Endothelial cell of umbilical vein (primary cell): ENCODE measurements around the gene GPANK1. TPM values are rescaled to one million over a fixed set of nuclear protein-coding genes. Genes with fewer than 3 reads are reported as not detected.

Experiments
- BruUV-seq: library from RNA; stranded (reverse); fragments of 400-500 nt; replicated peaks from 2 replicates; lab custom pipeline; 2021; lab: Mats Ljungman, UMichigan
- CTCF ChIA-PET: fragments of 300-600, 350-600 bp; sonication (Branson Sonifier 250); formaldehyde crosslinking; loops from one replicate; lab custom pipeline; 2021; ENCODE audit warnings: antibody characterized with exemption, inconsistent platforms; lab: Charles Lee
- POLR2A ChIA-PET: fragments of 300-600, 350-600 bp; sonication (Branson Sonifier 250); formaldehyde crosslinking; loops from one replicate; lab custom pipeline; 2021; ENCODE audit warnings: antibody characterized with exemption, inconsistent platforms; lab: Charles Lee
- DNase-seq: peaks from one replicate; pipeline ENCODE4 v3.0.0-alpha.2; 2011; ENCODE audit warnings: low read depth, low spot score
- FAIRE-seq: peaks from 2 replicates; lab custom pipeline; 2011; peaks lifted over from hg19 to GRCh38; lab: Jason Lieb, UNC
- H2AFZ ChIP-seq: 2 replicates; pipeline ENCODE4 v1.6.0; 2012; ENCODE audit warnings: low read depth, low read length, control low read depth, inconsistent platforms
- H3K27ac ChIP-seq: 2 replicates; pipeline ENCODE4 v1.5.1; 2011; ENCODE audit warnings: low read depth, mild to moderate bottlenecking, control low read depth, low read length, moderate library complexity; ENCODE audit not compliant: insufficient read depth
- H3K27me3 ChIP-seq, 2 experiments: 2 replicates each; pipeline versions ENCODE4 v1.6.0 to v1.6.1; 2011; ENCODE audit warnings: low read length in 2 of 2, mixed read lengths in 1 of 2; ENCODE audit not compliant: control insufficient read depth in 2 of 2, insufficient read depth in 2 of 2
- H3K36me3 ChIP-seq, 2 experiments: 2 replicates in 1 of 2; 3 replicates in 1 of 2; pipeline ENCODE4 v1.5.1; 2011; ENCODE audit warnings: low read length in 2 of 2, mild to moderate bottlenecking in 1 of 2, moderate library complexity in 1 of 2; ENCODE audit not compliant: control insufficient read depth in 2 of 2, insufficient read depth in 2 of 2; ENCODE audit errors: extremely low read depth in 1 of 2
- H3K4me1 ChIP-seq: 3 replicates; pipeline ENCODE4 v1.5.1; 2011; ENCODE audit warnings: mild to moderate bottlenecking, low read length; ENCODE audit not compliant: control insufficient read depth, insufficient read depth; ENCODE audit errors: extremely low read depth
- H3K4me2 ChIP-seq: 2 replicates; pipeline ENCODE4 v1.6.1; 2011; ENCODE audit warnings: low read length, control low read depth, mixed read lengths; ENCODE audit not compliant: insufficient read depth
- H3K4me3 ChIP-seq, 3 experiments: fragments of 200-600 bp in 1 of 3; sonication (generic), shearing (Covaris generic) in 1 of 3; replicated peaks in 1 of 3; 2 replicates each; pipeline ENCODE4 v1.5.1; 2011 to 2016; ENCODE audit warnings: control low read depth in 3 of 3, low read length in 3 of 3, mild to moderate bottlenecking in 2 of 3, inconsistent platforms in 1 of 3, low read depth in 1 of 3, moderate library complexity in 1 of 3; ENCODE audit not compliant: insufficient read depth in 1 of 3
- H3K79me2 ChIP-seq: 2 replicates; pipeline ENCODE4 v1.6.0; 2012; ENCODE audit warnings: low read length, inconsistent platforms; ENCODE audit not compliant: control insufficient read depth, insufficient read depth
- H3K9ac ChIP-seq: replicated peaks from 2 replicates; pipeline ENCODE3; 2011; ENCODE audit warnings: low read length, control low read depth; ENCODE audit not compliant: insufficient read depth; ENCODE audit errors: extremely low read depth
- H3K9me1 ChIP-seq: replicated peaks from 3 replicates; pipeline ENCODE4 v1.6.0; 2011; ENCODE audit warnings: mild to moderate bottlenecking, low read length; ENCODE audit not compliant: control insufficient read depth, insufficient read depth; ENCODE audit errors: extremely low read depth
- H3K9me3 ChIP-seq: replicated peaks from 2 replicates; pipeline ENCODE4 v1.5.1; 2012; ENCODE audit warnings: low read length, inconsistent platforms; ENCODE audit not compliant: control insufficient read depth, insufficient read depth
- H4K20me1 ChIP-seq: replicated peaks from 2 replicates; pipeline ENCODE3; 2011; ENCODE audit warnings: mild to moderate bottlenecking, low read length; ENCODE audit not compliant: control insufficient read depth, insufficient read depth; ENCODE audit errors: extremely low read depth
- EZH2 ChIP-seq: IDR thresholded peaks from 2 replicates; pipeline ENCODE4 v1.6.1; 2012; ENCODE audit warnings: borderline replicate concordance, low read depth, mild to moderate bottlenecking, moderate library complexity, low read length, inconsistent platforms; ENCODE audit not compliant: severe bottlenecking
- FOS ChIP-seq: IDR thresholded peaks from 2 replicates; pipeline ENCODE4 v1.6.1; 2011; ENCODE audit warnings: mild to moderate bottlenecking, low read length, moderate library complexity, borderline replicate concordance; ENCODE audit not compliant: insufficient read depth
- GATA2 ChIP-seq: IDR thresholded peaks from 2 replicates; pipeline ENCODE4 v1.7.0; 2011; ENCODE audit warnings: low read depth, mild to moderate bottlenecking, moderate library complexity, mixed read lengths, low read length; ENCODE audit not compliant: insufficient read length, insufficient read depth
- JUN ChIP-seq: IDR thresholded peaks from 2 replicates; pipeline ENCODE4 v1.6.1; 2011; ENCODE audit warnings: borderline replicate concordance, low read depth; ENCODE audit not compliant: insufficient read length, insufficient read depth
- MYC ChIP-seq: IDR thresholded peaks from one replicate; pipeline ENCODE4 v1.6.1; 2011; ENCODE audit warnings: mild to moderate bottlenecking, low read depth, low read length
- POLR2A ChIP-seq: IDR thresholded peaks from 2 replicates; pipeline ENCODE4 v1.6.1; 2012; ENCODE audit warnings: low read depth, mild to moderate bottlenecking, control low read depth, low read length
- POLR2AphosphoS5 ChIP-seq: IDR thresholded peaks from 2 replicates; pipeline ENCODE4 v1.6.1; 2012; ENCODE audit warnings: low read depth, mild to moderate bottlenecking, control low read depth, low read length, moderate library complexity; ENCODE audit not compliant: insufficient read depth
- dilution Hi-C: fragments of 300-500 bp; cut with MboI; formaldehyde crosslinking; loops from one replicate; pipeline ENCODE4 v1.15.0; 2019; ENCODE audit warnings: low sequenced_read_pairs; ENCODE audit not compliant: extremely low pct_ligation_motif_present
- intact Hi-C: fragments of 100-400 bp; cut with micrococcal nuclease; formaldehyde crosslinking; loops from one replicate; pipeline ENCODE4 v1.10.0; 2022
- polyA plus RNA-seq, 4 experiments: library from polyadenylated mRNA; depleted of rRNA in 3 of 4; stranded (reverse) in 3 of 4; unstranded in 1 of 4; fragments of >200 nt; gene quantifications; 2 replicates each; pipeline versions ENCODE4 v1.2.1 to v1.2.3, GENCODE V29; 2011 to 2012; ENCODE audit warnings: missing spikeins in 1 of 4
- total RNA-seq: library from RNA; stranded (reverse); gene quantifications from 2 replicates; pipeline ENCODE4 v1.2.3, GENCODE V29; 2021
- TF ChIP-seq, protein P1 (sequence below), 2 donors: IDR thresholded peaks; 1 replicate in 1 of 2; 2 replicates in 1 of 2; pipeline ENCODE4 v1.5.1; 2011; ENCODE audit warnings: low read length in 2 of 2, mild to moderate bottlenecking in 2 of 2, moderate library complexity in 2 of 2, control low read depth in 1 of 2, inconsistent platforms in 1 of 2, low read depth in 1 of 2; ENCODE audit not compliant: insufficient read depth in 1 of 2; ENCODE audit errors: extremely low read depth in 1 of 2
- TF ChIP-seq, protein P2 (sequence below): IDR thresholded peaks from 2 replicates; pipeline ENCODE4 v1.6.1; 2011; ENCODE audit not compliant: insufficient read depth, insufficient read length

GPANK1 gene
- total and polyA plus RNA-seq, 2 donors (not counting 3 experiments of a cell fraction or from before 2014, with no cell fraction given), result 12.6 to 17.5 TPM

DNA sequence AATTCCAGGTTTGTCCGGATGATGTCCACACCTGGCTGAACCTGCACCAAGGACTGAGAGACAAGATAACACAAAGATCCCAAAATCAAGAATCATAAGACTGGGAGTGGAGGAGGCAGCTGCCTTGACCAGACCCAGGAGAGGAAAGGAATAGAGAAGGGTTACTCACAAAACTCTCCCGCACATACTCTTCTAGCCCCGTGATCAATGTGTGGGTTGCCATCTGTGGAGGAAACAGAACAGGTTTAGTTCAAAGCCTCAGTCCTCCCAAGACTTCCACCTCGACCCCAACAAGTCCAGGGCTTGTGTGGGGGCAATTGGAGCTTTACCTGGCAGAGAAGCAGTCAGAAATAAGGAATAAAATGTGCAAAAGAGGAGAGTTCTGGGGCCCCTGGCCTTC, 23.4 kb downstream of the GPANK1 start:
- H3K4me3 ChIP-seq, result no peak overlapping the region
- dilution Hi-C loops (no loop called here), intact Hi-C loops (no loop called here)
- POLR2A ChIA-PET, result no interaction called here
- H3K9me1 ChIP-seq, result no peaks in the 10 kb centered on the region
- TF ChIP-seq GATA2 (no peak), FOS (no peak), JUN (no peak), POLR2AphosphoS5 (no peak), MYC (no peak), EZH2 (no peak), POLR2A (no peak)
- TF ChIP-seq, protein P1, sequence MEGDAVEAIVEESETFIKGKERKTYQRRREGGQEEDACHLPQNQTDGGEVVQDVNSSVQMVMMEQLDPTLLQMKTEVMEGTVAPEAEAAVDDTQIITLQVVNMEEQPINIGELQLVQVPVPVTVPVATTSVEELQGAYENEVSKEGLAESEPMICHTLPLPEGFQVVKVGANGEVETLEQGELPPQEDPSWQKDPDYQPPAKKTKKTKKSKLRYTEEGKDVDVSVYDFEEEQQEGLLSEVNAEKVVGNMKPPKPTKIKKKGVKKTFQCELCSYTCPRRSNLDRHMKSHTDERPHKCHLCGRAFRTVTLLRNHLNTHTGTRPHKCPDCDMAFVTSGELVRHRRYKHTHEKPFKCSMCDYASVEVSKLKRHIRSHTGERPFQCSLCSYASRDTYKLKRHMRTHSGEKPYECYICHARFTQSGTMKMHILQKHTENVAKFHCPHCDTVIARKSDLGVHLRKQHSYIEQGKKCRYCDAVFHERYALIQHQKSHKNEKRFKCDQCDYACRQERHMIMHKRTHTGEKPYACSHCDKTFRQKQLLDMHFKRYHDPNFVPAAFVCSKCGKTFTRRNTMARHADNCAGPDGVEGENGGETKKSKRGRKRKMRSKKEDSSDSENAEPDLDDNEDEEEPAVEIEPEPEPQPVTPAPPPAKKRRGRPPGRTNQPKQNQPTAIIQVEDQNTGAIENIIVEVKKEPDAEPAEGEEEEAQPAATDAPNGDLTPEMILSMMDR (IDR thresholded peaks at IDR 0.05; ENCODE audit: extremely low read depth in 1 of 2, insufficient read depth in 1 of 2, low read depth in 1 of 2, low read length in 2 of 2), result no peak
- TF ChIP-seq, protein P2, sequence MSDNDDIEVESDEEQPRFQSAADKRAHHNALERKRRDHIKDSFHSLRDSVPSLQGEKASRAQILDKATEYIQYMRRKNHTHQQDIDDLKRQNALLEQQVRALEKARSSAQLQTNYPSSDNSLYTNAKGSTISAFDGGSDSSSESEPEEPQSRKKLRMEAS, result no peak
- H3K27me3 ChIP-seq, result no peaks in the 10 kb centered on the region
- no peak overlapping the region for H3K4me2 ChIP-seq
- H3K27ac ChIP-seq, result no peak overlapping the region
- CTCF ChIA-PET, result interaction anchor here (1.0 to 2.5 kb wide), 3 partner anchors 10 to 91 kb away, joined by 4 to 8 read pairs (median 5); no protein-coding TSS in a partner anchor
- DNase-seq (no peak), FAIRE-seq (no peak)
- H3K4me1 ChIP-seq, result no peaks in the 10 kb centered on the region
- no peaks in the 10 kb centered on the region for H3K9me3 ChIP-seq
- H3K79me2 ChIP-seq, result no peaks in the 10 kb centered on the region
- no peak overlapping the region for H2AFZ ChIP-seq
- no TSS peak for BruUV-seq
- no peaks in the 10 kb centered on the region for H4K20me1 ChIP-seq
- H3K36me3 ChIP-seq, result peaks cover 34 to 68% of the 10 kb centered on the region in 2 experiments
- no peak overlapping the region for H3K9ac ChIP-seq
